HG03457 (cell line): Measurements from ENCODE around the gene GLT1D1.
"Not testable (repeated sequence)": the region's sequence is repeated elsewhere in the genome, so short reads cannot be mapped to it uniquely, and the experiment has no call there.

Experiments
- ATAC-seq: cut with Tn5 transposase; IDR thresholded peaks from one replicate; pipeline ENCODE4 v1.9.1; 2021; ENCODE audit warnings: moderate number of reproducible peaks; ENCODE audit not compliant: unreplicated experiment

The GLT1D1 gene

GRCh38 chr12:128820253-128820652 lies 33.0 kb upstream of the GLT1D1 start:
- ATAC-seq = no peak

DNA sequence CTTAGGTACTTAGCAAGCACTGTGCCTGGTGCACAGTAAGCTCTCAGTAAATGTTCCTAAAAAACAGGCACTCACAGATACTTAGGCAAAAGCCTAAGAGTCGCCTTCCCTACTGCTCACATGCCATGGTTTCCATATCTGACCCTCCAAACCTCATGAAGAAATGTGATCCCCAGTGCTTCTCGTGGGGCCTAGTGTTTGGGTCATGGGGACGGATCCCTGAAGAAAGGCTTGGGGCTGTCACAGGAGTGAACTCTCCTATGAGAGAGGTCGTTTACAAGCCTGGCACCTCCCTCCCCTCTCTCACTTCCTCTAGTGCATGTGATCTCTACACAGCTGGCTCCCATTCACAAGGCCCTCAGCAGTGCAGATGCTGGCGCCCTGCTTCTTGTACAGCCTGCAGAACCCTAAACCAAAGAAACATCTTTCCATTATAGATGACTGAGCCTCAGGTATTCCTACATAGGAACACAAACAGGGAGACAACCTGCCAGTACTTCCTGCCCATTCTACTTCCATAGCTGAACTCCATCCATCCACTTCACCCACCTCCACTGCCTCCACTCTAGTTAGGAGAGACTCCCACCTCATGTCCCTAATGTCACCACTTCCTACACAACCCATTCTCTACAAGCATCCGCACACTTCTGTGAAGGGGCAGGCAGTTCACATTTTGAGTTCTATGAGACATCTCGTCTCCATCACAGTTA lies 32.4 kb upstream of the GLT1D1 start:
- ATAC-seq = peak; percentile 49

DNA sequence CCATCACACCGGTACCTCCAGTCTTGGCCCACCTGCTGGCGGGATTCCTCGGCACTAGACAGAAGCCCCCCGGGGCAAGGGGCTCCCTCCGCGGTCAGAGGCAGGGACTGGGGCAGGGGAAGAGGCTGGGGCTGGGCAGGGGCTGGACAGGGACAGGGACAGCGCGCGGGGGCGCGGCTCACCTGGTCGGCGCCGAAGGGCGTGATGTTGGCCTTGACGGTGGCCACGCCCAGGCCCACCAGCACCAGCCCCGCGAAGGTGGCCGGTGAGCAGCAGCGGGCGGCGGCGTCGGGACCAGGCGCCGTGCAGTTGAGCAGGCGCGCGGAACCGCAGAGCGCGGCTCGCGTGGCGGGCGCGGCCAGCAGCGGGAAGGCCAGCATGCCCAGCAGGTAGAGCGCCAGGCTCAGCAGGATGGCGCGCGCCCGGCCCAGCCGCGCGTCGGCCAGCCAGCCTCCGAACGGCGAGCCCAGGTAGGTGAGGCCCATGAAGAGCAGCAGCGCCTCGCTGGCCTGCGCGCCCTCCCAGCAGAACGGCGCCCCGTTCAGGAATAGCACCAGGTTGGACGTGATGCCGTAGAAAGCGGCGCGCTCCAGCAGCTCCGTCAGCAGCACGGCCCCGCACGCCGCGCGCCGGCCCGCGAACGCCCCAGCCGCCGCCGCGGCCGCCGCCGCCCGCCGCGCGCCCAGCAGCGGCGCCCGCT lies 29.9 kb upstream of the GLT1D1 start:
- ATAC-seq = peak; percentile 7

- ATAC-seq = peak; percentile 78
Measured at GRCh38 chr12:128823916-128824839, 29.1 kb upstream of the GLT1D1 start, which contains the start of gene SLC15A4. TSS of gene SLC15A4 (minus strand) at chr12:128823958. CDS start at chr12:128823943, 15 bp downstream.

GRCh38 chr12:128825835-128826234 lies 27.4 kb upstream of the GLT1D1 start:
- ATAC-seq = no peak

DNA sequence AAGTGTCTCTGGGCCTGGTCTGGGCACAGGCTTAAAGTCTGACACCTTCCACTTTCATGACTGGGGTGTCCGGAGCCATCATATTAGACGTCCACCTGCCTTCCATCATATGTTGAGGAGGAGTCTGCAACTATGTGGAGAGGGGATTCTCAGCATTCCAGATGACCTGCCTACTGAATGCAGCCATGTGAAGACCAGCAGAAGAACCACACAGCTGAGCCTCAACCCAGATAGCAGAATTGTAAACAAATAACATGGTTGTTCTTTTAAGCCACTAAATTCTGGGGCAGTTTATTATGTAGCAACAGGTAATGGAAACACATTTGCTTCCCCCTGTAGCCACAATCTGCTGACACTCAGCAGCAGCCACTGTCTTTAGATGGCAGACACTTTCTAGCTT lies 25.6 kb upstream of the GLT1D1 start:
- ATAC-seq = no peak

DNA sequence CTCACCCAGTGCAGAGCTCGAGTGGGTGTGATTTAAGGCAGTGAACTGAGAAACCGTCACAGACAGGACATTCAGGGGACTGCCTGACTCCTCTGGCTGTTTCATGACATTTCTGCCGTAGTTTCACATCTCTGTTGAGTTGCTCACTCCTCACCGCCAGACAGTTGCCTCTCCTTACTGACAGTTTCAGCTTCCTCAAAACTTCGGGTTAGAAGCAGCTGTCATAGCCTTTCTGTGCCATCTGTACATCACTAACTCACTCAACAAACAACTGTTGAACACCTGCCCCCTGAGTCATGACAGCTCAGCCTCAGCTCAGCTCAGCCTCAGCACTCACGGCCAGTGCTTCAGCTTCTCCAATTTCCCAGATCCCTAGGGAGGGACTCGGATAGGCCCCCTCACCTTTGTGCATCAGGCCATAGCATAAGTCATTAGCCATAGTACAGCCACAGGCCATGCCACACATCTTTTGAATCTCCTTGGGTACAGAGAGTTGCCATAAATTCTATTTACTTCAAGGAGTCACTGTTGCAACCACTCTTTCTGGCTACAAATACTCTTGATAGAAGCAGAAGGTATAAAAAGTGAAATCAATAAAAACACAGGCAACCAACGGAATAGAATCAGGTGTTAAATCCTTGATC lies 23.3 kb upstream of the GLT1D1 start:
- ATAC-seq = peak; percentile 84

- peak; percentile 50 for ATAC-seq
Measured at GRCh38 chr12:128830505-128830893, 22.8 kb upstream of the GLT1D1 start.

DNA sequence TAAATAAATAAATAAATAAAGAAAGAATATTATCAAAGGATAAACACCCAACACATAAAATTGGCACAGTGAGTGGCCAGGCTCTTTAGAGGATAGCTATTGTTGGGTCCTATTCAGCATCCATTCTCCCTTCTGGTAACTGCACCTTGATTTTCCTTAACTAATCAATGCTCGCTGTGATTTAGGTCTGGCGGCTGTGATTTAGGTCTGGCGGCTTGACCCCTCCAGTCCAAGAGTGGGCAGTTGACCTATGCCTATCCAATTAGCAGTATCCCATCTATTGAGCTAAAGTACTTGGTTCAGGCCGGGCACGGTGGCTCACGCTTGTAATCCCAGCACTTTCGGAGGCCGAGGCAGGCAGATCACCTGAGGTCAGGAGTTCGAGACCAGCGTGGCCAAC lies 19.9 kb upstream of the GLT1D1 start:
- no peak for ATAC-seq

- not testable (repeated sequence) for ATAC-seq
Measured at GRCh38 chr12:128839885-128840284, 13.4 kb upstream of the GLT1D1 start.

DNA sequence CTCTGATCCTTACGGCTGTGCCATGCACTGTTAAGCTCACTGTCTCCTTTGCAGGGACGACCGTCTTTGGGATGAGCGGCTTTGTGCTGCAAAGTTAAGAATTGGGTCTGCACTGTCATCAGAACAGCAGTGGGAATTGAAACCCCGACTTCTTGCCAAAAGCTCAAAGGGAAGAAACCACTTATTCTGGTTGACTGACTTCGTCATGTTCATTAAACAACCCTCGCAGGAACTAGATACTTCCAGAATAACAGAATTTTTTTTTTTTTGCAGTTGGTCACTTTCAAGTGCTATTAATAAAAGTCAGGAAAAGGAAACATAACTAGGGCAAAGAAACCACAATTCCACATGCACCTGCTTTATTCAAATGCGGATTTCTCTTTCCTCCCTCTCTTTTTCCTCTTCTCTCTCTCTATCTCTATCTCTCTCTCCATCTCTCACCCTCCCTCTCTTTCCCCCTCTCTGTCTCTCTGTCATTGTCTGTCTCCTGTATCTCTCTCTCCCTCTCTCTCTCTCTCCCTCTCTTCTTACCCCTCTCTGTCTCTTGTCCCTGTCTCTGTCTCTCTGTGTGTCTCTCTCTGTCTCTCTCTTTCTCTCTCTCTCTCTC lies 12.3 kb upstream of the GLT1D1 start:
- no peak for ATAC-seq

- no peak for ATAC-seq
Measured at GRCh38 chr12:128842579-128842978, 10.7 kb upstream of the GLT1D1 start.

DNA sequence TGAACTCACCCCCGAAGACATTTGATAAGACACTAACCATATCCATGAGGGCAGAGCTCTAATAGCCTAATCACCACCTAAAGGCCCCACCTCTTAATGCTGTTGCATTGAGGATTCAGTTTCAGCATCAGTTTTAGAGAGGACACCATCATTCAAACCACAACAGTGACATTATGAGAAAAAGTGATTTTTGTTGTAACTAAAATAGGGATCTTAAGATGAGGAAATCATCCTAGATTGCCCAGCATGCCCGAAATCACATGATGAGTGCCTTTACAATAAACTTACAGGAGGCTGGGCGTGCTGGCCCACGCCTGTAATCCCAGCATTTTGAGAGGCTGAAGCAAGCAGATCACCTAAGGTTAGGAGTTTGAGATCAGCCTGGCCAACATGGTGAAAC lies 9.7 kb upstream of the GLT1D1 start:
- ATAC-seq = no peak

DNA sequence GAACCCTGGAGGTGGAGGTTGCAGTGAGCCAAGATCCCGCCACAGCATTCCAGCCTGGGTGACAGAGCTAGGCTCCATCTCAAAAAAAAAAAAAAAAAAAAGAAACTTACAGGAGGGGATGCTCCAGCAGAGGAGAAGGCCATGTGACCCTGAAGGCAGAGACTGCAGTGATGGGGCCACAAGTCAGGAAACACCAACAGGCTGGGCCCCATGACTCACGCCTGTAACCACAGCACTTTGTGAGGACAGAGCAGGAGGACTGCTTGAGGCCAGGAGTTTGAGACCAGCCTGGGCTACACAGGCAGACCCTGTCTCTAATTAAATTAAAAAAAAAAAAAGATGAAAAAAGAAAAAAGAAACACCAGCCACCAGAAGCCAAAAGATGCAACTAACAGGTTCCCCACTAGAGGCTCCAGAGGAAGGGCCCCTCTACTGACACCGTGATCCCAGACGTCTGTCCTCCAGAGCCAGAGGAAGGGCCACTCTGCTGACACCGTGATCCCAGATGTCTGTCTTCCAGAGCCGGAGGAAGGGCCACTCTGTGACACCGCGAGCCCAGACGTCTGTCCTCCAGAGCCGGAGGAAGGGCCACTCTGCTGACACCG lies 9.1 kb upstream of the GLT1D1 start:
- ATAC-seq = no peak

GRCh38 chr12:128846671-128847070 lies 6.6 kb upstream of the GLT1D1 start:
- ATAC-seq = not testable (repeated sequence)

- ATAC-seq = no peak
Measured at GRCh38 chr12:128848371-128848770, 4.9 kb upstream of the GLT1D1 start.

DNA sequence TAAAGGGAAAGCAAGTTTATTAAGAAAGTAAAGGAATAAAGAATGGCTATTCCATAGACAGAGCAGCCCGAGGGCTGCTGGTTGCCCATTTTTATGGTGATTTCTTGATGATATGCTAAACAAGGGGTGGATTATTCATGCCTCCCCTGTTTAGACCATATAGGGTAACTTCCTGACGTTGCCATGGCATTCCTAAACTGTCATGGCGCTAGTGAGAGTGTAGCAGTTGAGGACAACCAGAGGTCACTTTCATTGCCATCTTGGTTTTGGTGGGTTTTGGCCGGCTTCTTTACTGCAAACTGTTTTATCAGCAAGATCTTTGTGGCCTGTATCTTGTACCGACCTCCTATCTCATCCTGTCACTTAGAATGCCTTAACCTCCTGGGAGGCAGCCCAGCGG lies 3.5 kb upstream of the GLT1D1 start:
- not testable (repeated sequence) for ATAC-seq

- ATAC-seq = no peak
Measured at GRCh38 chr12:128850400-128850799, 2.9 kb upstream of the GLT1D1 start.

DNA sequence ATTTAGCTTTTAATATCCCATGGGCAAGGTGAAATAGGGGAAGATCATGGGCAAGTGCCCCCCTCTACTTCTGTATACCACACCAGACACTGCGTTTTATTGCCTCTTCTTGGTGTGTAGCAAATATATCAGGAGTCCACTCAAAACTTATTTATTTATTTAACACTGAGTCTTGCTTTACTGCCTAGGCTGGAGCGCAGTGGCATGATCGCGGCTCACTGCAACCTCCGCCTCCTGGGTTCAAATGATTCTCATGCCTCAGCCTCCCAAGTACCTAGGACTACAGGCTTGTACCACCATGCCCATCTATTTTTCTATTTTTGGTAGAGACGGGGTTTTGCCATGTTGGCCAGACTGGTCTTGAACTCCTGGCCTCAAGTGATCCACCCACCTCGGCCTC lies 1.8 kb upstream of the GLT1D1 start:
- ATAC-seq = not testable (repeated sequence)
